ENCODE results near the gene IGFLR1. TPM values are rescaled to one million over a fixed set of nuclear protein-coding genes. Genes with fewer than 3 reads are reported as not detected.
A peak's percentile ranks its signal among the peaks of the same experiment; 100 is the strongest.

The IGFLR1 gene
- total RNA-seq, 2 donors from 2014 or later: 6.0 to 11.2 TPM

DNA sequence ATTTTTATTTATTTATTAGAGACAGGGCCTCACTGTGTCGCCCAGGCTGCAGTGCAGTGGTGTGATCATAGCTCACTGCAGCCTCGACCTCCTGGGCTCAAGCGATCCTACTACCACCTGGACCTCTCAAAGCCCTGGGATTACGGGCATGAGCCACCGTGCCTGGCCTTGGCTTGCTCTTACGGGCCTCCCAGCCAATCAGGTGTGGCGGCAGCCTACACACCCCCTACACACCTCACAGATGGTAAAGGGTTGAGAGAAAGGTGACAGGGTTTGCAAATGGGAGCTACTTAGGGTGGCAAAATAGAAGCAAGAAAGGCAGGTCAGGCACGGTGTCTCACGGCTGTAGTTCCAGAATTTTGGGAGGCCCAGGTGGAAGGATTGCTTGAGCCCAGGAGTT lies 38.9 kb downstream of the IGFLR1 start:
- peak overlapping the region; percentile 81 to 95 (median 86) for H3K27ac ChIP-seq
- DNase-seq: peak; percentile 75 to 85 (median 84)
- 27 to 44% methylated on average over 6 to 9 of the region's 9 CpGs for WGBS, 2 donors

DNA sequence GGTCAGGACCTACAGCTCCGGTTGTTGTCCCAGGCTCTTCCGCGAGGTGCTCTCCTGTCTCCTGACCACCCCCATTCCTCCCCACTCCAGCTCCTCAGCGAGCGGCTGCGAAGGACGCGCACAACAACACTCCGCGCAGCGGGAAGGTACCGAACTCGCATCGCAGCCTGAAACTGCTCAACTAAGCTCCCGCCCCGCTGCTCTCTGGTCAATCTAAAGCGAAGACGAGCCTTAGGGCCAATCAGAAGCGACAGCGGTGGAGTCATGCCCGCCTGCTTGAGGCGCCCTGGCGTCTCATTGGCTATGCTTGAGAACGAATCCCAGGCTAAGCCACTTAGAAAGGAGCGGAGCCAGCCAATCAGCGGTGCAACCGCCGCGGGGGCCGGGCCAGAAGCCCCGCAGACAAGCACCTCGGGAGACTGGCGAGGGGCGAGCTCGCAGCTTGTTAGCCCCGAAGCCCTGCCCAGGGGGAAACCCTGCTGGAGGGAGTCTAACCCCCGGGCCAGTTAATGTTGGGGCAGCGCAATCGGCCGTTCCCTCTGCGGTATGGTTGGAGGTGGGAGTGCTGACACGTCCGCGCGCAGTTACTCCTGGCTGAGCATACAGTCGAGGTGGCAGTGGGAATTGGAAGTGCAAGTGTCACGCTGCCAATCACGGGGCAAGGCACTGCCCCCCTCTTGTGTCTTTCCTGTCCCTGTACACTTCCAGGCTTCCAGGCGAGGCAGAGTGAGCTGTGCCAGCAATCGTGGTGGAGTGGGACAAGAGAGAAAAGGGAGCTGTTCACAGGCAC lies 39.8 kb downstream of the IGFLR1 start:
- Histone ChIP-seq H3K27ac (peak overlapping the region; percentile 81 to 95 (median 86)), H3K27me3 (no peaks in the 10 kb centered on the region), H3K36me3 (replicated peaks in 1 of 2; ENCODE audit: insufficient read depth in 1 of 2, low read depth in 2 of 2) (no peaks in the 10 kb centered on the region), H3K4me1 (peaks cover 15% of the 10 kb centered on the region), H3K9me3 (no peaks in the 10 kb centered on the region), H3K4me3 (peak overlapping the region; percentile 1 to 15)
- WGBS, 2 donors: 1% methylated on average over 49 of the region's 50 CpGs; no CpG with 5 or more reads in 1 of the 2 donors
- DNase-seq (peak; percentile 95 to 99 (median 98)), ATAC-seq (peak; percentile 97)
- TF ChIP-seq, protein P1, sequence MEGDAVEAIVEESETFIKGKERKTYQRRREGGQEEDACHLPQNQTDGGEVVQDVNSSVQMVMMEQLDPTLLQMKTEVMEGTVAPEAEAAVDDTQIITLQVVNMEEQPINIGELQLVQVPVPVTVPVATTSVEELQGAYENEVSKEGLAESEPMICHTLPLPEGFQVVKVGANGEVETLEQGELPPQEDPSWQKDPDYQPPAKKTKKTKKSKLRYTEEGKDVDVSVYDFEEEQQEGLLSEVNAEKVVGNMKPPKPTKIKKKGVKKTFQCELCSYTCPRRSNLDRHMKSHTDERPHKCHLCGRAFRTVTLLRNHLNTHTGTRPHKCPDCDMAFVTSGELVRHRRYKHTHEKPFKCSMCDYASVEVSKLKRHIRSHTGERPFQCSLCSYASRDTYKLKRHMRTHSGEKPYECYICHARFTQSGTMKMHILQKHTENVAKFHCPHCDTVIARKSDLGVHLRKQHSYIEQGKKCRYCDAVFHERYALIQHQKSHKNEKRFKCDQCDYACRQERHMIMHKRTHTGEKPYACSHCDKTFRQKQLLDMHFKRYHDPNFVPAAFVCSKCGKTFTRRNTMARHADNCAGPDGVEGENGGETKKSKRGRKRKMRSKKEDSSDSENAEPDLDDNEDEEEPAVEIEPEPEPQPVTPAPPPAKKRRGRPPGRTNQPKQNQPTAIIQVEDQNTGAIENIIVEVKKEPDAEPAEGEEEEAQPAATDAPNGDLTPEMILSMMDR (IDR thresholded peaks at IDR 0.05): peak in 1 of 7 experiments; percentile 11
- TF ChIP-seq POLR2A (IDR thresholded peaks at IDR 0.05): peak; percentile 58 to 83 (median 72)
- intact Hi-C loops (cut with DNase I): no loop called here

More for the DNA sequence above, 38.9 kb downstream of the IGFLR1 start:
- ATAC-seq: peak; percentile 72
- intact Hi-C loops (cut with DNase I): no loop called here
- Histone ChIP-seq H3K9me3 (no peaks in the 10 kb centered on the region), H3K27me3 (no peaks in the 10 kb centered on the region), H3K36me3 (replicated peaks in 1 of 2; ENCODE audit: insufficient read depth in 1 of 2, low read depth in 2 of 2) (no peaks in the 10 kb centered on the region), H3K4me3 (no peak overlapping the region), H3K4me1 (peaks cover 15% of the 10 kb centered on the region)
- TF ChIP-seq POLR2A (IDR thresholded peaks at IDR 0.05): no peak

DNA sequence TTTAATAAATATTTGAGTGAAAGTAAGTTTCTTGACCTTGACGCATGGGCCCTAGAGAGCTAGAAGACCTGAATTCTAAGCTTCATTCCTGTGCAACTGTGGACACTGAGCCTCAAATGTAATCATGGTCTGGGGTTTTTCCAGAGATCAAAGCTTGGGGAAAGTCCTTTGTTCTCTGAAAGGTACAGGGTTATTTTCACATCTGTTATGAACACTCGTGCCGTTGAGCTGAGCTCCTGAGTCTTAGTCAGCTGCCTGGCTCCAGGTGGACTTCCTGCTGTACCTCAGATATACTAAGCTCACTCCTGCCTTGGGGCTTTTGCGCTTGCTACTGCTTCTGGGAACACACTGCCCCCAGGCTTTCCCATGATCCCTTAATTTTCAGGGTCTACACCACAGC lies 45.4 kb downstream of the IGFLR1 start:
- WGBS, 2 donors: 30 to 58% methylated on average over 4 of the region's 4 CpGs
- ATAC-seq (no peak), DNase-seq (no peak)
- Histone ChIP-seq H3K4me3 (no peak overlapping the region), H3K36me3 (replicated peaks in 1 of 2; ENCODE audit: insufficient read depth in 1 of 2, low read depth in 2 of 2) (no peaks in the 10 kb centered on the region), H3K9me3 (no peaks in the 10 kb centered on the region), H3K27me3 (no peaks in the 10 kb centered on the region), H3K4me1 (peaks cover 1% of the 10 kb centered on the region), H3K27ac (no peak overlapping the region)
- TF ChIP-seq, protein P1 (IDR thresholded peaks at IDR 0.05): no peak
- no peak for TF ChIP-seq POLR2A (IDR thresholded peaks at IDR 0.05)
- intact Hi-C loops (cut with DNase I): no loop called here

DNA sequence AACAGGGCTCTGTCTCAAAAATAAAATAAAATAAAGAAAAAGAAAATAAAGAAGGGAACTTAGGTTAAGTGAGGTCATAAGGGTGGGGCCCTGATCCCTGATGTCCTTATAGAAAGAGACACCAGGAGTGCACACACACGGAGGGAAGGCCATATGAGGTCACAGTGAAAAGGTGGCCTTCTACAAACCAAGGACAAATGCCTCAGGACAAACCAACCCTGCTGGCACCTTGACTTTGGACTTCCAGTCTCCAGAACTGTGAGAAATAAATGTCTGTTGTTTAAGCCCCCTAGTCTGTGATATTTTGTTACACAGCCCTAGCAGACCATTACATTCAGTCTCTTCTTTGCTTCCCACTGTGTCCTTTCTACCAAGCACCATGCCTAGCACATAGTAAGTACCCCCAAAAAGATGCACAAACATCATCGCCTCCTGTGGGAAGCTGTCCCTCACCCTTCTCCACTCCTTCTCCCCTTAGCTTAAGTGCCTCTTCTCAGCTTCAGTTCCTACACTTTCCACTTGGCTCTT lies 46.3 kb downstream of the IGFLR1 start:
- Histone ChIP-seq H3K4me1 (no peaks in the 10 kb centered on the region), H3K4me3 (no peak overlapping the region), H3K9me3 (no peaks in the 10 kb centered on the region), H3K27me3 (no peaks in the 10 kb centered on the region), H3K27ac (no peak overlapping the region), H3K36me3 (replicated peaks in 1 of 2; ENCODE audit: insufficient read depth in 1 of 2, low read depth in 2 of 2) (no peaks in the 10 kb centered on the region)
- no peak for TF ChIP-seq POLR2A (IDR thresholded peaks at IDR 0.05)
- TF ChIP-seq, protein P1 (IDR thresholded peaks at IDR 0.05): no peak
- intact Hi-C loops (cut with DNase I): no loop called here
- no peak for ATAC-seq
- WGBS, 2 donors: 73 to 79% methylated on average over 2 of the region's 2 CpGs
- no peak for DNase-seq

DNA sequence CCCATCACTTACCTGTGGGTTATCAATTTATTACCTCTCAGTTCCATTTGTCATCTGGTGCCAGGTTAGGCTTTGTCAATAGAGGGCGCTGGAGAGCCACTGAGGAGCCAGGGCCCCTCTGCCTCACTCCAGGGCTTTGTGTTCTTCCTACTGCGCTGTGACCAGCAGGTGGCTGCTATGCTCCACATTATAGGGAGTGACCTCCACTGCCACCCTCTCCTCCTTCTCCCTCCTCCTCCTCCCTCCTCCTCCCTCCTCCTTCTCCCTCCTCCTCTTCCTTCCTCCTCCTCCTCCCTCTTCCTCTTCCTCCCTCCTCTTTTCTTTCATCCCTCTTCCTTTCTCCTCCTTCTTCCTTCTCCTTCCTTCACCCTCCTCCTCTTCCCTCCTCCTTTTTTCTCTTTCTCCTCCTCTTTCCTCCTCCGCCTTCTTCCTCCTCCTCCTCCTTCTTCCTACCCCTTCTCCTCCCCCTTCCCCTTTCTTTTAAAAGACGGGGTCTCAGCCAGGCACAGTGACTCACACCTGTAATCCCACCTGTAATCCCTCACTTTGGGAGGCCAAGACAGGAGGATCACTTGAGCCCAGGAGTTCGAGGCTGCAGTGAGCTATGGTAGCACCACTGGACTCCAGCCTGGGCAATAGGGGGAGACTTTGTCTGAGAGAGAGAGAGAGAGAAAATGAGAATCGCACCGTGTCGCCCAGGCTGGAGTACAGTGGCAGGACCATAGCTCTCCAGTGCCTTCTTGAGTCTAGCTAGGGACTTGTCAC lies 48.2 kb downstream of the IGFLR1 start:
- Histone ChIP-seq H3K36me3 (replicated peaks in 1 of 2; ENCODE audit: insufficient read depth in 1 of 2, low read depth in 2 of 2) (no peaks in the 10 kb centered on the region), H3K4me3 (no peak overlapping the region), H3K9me3 (no peaks in the 10 kb centered on the region), H3K27ac (no peak overlapping the region), H3K27me3 (no peaks in the 10 kb centered on the region), H3K4me1 (peaks cover 4% of the 10 kb centered on the region)
- intact Hi-C loops (cut with DNase I): no loop called here
- WGBS, 2 donors: 32 to 34% methylated on average over 8 of the region's 8 CpGs
- TF ChIP-seq POLR2A (IDR thresholded peaks at IDR 0.05): no peak
- TF ChIP-seq, protein P1 (IDR thresholded peaks at IDR 0.05): peak; percentile 95 to 100 (median 99)
- DNase-seq: peak; percentile 93 to 94 (median 94)
- ATAC-seq: peak; percentile 100
